HepG2 (cell line): ENCODE measurements around the gene LIM2. TPM values are rescaled to one million over a fixed set of nuclear protein-coding genes. Genes with fewer than 3 reads are reported as not detected.
A peak's percentile ranks its signal among the peaks of the same experiment; 100 is the strongest.

Experiments used
- ADNP ChIP-seq: sonication (generic); formaldehyde crosslinking; IDR thresholded peaks from 2 replicates; pipeline ENCODE4 v1.4.0; 2020; ENCODE audit warnings: missing genetic modification reagents
- ERF ChIP-seq: IDR thresholded peaks from 2 replicates; pipeline ENCODE4 v1.6.1; 2018; ENCODE audit warnings: missing biosample characterization, missing genetic modification reagents
- FOSL1 ChIP-seq: sonication (generic); formaldehyde crosslinking; IDR thresholded peaks from 2 replicates; pipeline ENCODE4 v1.9.0; 2021; ENCODE audit warnings: missing genetic modification reagents, borderline replicate concordance
- GFI1 ChIP-seq: sonication (generic); formaldehyde crosslinking; IDR thresholded peaks from 2 replicates; pipeline ENCODE4 v1.5.0; 2020; ENCODE audit warnings: missing genetic modification reagents, mild to moderate bottlenecking, borderline replicate concordance
- HDAC1 ChIP-seq: sonication (generic); formaldehyde crosslinking; IDR thresholded peaks from 2 replicates; pipeline ENCODE4 v1.5.1; 2020; ENCODE audit warnings: mild to moderate bottlenecking, missing genetic modification reagents
- ISL2 ChIP-seq: sonication (generic); formaldehyde crosslinking; IDR thresholded peaks from 2 replicates; pipeline ENCODE4 v1.5.0; 2020; ENCODE audit warnings: missing genetic modification reagents
- KAT8 ChIP-seq: IDR thresholded peaks from 2 replicates; pipeline ENCODE4 v1.6.1; 2016; ENCODE audit warnings: missing genetic modification reagents, missing compliant biosample characterization
- KDM2A ChIP-seq: sonication (generic); formaldehyde crosslinking; IDR thresholded peaks from 2 replicates; pipeline ENCODE4 v1.4.0; 2020; ENCODE audit warnings: low read depth, missing genetic modification reagents, borderline replicate concordance
- MYPOP ChIP-seq: sonication (generic); formaldehyde crosslinking; IDR thresholded peaks from 2 replicates; pipeline ENCODE4 v1.8.1; 2023; ENCODE audit warnings: mild to moderate bottlenecking, moderate library complexity, missing genetic modification reagents
- NR2C2 ChIP-seq: sonication (generic); formaldehyde crosslinking; IDR thresholded peaks from 2 replicates; pipeline ENCODE4 v1.4.0; 2020; ENCODE audit warnings: missing genetic modification reagents, mild to moderate bottlenecking, moderate library complexity, borderline replicate concordance
- PAXIP1 ChIP-seq: sonication (generic); formaldehyde crosslinking; conservative IDR thresholded peaks from 2 replicates; pipeline ENCODE4 v1.4.0; 2020; ENCODE audit warnings: mild to moderate bottlenecking, missing genetic modification reagents, moderate library complexity
- RNF2 ChIP-seq: fragments of 450-650 bp; conservative IDR thresholded peaks from 2 replicates; pipeline ENCODE4 v1.6.1; 2016; ENCODE audit warnings: low read depth
- TEAD3 ChIP-seq: optimal IDR thresholded peaks from 2 replicates; pipeline ENCODE3; 2016; ENCODE audit warnings: borderline replicate concordance
- ZMYM2 ChIP-seq: sonication (generic); formaldehyde crosslinking; IDR thresholded peaks from 2 replicates; pipeline ENCODE4 v1.8.0; 2022; ENCODE audit warnings: mild to moderate bottlenecking, missing genetic modification reagents
- ZNF317 ChIP-seq: sonication (generic); formaldehyde crosslinking; IDR thresholded peaks from 2 replicates; pipeline ENCODE4 v1.5.0; 2020; ENCODE audit warnings: mild to moderate bottlenecking, missing genetic modification reagents
- ZNF557 ChIP-seq: sonication (generic); formaldehyde crosslinking; IDR thresholded peaks from 2 replicates; pipeline ENCODE4 v1.4.0; 2020; ENCODE audit warnings: missing genetic modification reagents
- ZNF605 ChIP-seq: sonication (generic); formaldehyde crosslinking; IDR thresholded peaks from 2 replicates; pipeline ENCODE4 v1.8.0; 2022; ENCODE audit warnings: mild to moderate bottlenecking, missing genetic modification reagents
- ZNF614 ChIP-seq: IDR thresholded peaks from 2 replicates; pipeline ENCODE4 v1.6.1; 2018; ENCODE audit warnings: missing biosample characterization, missing genetic modification reagents, inconsistent platforms, borderline replicate concordance
- ZNF775 ChIP-seq: sonication (generic); formaldehyde crosslinking; IDR thresholded peaks from 2 replicates; pipeline ENCODE4 v1.4.0; 2020; ENCODE audit warnings: missing genetic modification reagents, mild to moderate bottlenecking, moderate library complexity, borderline replicate concordance
- polyA plus RNA-seq, 8 experiments: library from polyadenylated mRNA; depleted of rRNA in 3 of 8; stranded (reverse) in 7 of 8; unstranded in 1 of 8; fragments of >200 nt; fragmentation: Illumina TruSeq in 4 of 8; extraction: Trizol in 4 of 8; gene quantifications; 2 replicates each; pipeline versions ENCODE4 v1.2.1 to v1.2.3, GENCODE V29; 2011 to 2016; ENCODE audit warnings: low read depth in 4 of 8, missing spikeins in 1 of 8, mixed read lengths in 1 of 8; ENCODE audit not compliant: insufficient read depth in 1 of 8
- total RNA-seq, 5 experiments: library from RNA; depleted of rRNA; stranded (reverse); fragments of >200 nt; fragmentation: Illumina TruSeq; extraction: Trizol; gene quantifications; 2 replicates each; pipeline ENCODE4 v1.2.3, GENCODE V29; 2016; ENCODE audit warnings: low read depth in 1 of 5
- TF ChIP-seq, protein P1 (sequence below): sonication (generic); formaldehyde crosslinking; IDR thresholded peaks from 2 replicates; pipeline ENCODE4 v1.4.0; 2020; ENCODE audit warnings: missing genetic modification reagents
- TF ChIP-seq, protein P2 (sequence below): sonication (generic); formaldehyde crosslinking; IDR thresholded peaks from 2 replicates; pipeline ENCODE4 v1.4.0; 2020; ENCODE audit warnings: missing genetic modification reagents, mild to moderate bottlenecking, borderline replicate concordance

The LIM2 gene
- total and polyA plus RNA-seq, 2 of the 13 experiments (the other 11 are each of a cell fraction or from before 2014, with no cell fraction given) = 1.3 TPM; not detected in 1

GRCh38 chr19:51356159-51356801 is 31.5 kb downstream of the LIM2 start (continued):
- TF ChIP-seq PAXIP1 (CRISPR knock-in tag) (peak; percentile 85), HDAC1 (CRISPR knock-in tag) (peak; percentile 79), ZMYM2 (CRISPR knock-in tag) (peak; percentile 87), FOSL1 (no peak), ISL2 (CRISPR knock-in tag) (peak; percentile 83), ERF (peak; percentile 77), RNF2 (no peak), ZNF775 (no peak), ZNF317 (CRISPR knock-in tag) (peak; percentile 80; the same call in 1 of the 2 replicates), MYPOP (CRISPR knock-in tag) (0 out of 2 replicates have a peak, but pooled peaks have one; percentile 22), KAT8 (CRISPR knock-in tag) (0 out of 2 replicates have a peak, but pooled peaks have one; percentile 39), KDM2A (CRISPR knock-in tag) (0 out of 2 replicates have a peak, but pooled peaks have one; percentile 19), NR2C2 (CRISPR knock-in tag) (peak; percentile 90), ZNF605 (peak; percentile 82), ZNF557 (no peak), GFI1 (CRISPR knock-in tag) (0 out of 2 replicates have a peak, but pooled peaks have one; percentile 26), ADNP (CRISPR knock-in tag) (no peak), TEAD3 (CRISPR knock-in tag) (peak; percentile 81), ZNF614 (0 out of 2 replicates have a peak, but pooled peaks have one; percentile 24)
- TF ChIP-seq, protein P1, sequence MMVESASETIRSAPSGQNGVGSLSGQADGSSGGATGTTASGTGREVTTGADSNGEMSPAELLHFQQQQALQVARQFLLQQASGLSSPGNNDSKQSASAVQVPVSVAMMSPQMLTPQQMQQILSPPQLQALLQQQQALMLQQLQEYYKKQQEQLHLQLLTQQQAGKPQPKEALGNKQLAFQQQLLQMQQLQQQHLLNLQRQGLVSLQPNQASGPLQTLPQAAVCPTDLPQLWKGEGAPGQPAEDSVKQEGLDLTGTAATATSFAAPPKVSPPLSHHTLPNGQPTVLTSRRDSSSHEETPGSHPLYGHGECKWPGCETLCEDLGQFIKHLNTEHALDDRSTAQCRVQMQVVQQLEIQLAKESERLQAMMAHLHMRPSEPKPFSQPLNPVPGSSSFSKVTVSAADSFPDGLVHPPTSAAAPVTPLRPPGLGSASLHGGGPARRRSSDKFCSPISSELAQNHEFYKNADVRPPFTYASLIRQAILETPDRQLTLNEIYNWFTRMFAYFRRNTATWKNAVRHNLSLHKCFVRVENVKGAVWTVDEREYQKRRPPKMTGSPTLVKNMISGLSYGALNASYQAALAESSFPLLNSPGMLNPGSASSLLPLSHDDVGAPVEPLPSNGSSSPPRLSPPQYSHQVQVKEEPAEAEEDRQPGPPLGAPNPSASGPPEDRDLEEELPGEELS (CRISPR knock-in tag) = peak; percentile 83
- TF ChIP-seq, protein P2, sequence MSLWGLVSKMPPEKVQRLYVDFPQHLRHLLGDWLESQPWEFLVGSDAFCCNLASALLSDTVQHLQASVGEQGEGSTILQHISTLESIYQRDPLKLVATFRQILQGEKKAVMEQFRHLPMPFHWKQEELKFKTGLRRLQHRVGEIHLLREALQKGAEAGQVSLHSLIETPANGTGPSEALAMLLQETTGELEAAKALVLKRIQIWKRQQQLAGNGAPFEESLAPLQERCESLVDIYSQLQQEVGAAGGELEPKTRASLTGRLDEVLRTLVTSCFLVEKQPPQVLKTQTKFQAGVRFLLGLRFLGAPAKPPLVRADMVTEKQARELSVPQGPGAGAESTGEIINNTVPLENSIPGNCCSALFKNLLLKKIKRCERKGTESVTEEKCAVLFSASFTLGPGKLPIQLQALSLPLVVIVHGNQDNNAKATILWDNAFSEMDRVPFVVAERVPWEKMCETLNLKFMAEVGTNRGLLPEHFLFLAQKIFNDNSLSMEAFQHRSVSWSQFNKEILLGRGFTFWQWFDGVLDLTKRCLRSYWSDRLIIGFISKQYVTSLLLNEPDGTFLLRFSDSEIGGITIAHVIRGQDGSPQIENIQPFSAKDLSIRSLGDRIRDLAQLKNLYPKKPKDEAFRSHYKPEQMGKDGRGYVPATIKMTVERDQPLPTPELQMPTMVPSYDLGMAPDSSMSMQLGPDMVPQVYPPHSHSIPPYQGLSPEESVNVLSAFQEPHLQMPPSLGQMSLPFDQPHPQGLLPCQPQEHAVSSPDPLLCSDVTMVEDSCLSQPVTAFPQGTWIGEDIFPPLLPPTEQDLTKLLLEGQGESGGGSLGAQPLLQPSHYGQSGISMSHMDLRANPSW (CRISPR knock-in tag) = no peak
